IPS-15b (cell line): ENCODE measurements around the gene MAOB.
"Not testable (repeated sequence)": the region's sequence is repeated elsewhere in the genome, so short reads cannot be mapped to it uniquely, and the experiment has no call there.

ENCODE experiments used
- H3K27me3 ChIP-seq: one replicate; pipeline ENCODE4 v1.6.1; 2013; ENCODE audit warnings: low read length; ENCODE audit not compliant: control insufficient read depth, insufficient read depth
- H3K36me3 ChIP-seq: one replicate; pipeline ENCODE4 v1.6.1; 2013; ENCODE audit warnings: low read length; ENCODE audit not compliant: control insufficient read depth, insufficient read depth
- H3K4me1 ChIP-seq: one replicate; pipeline ENCODE4 v1.6.1; 2013; ENCODE audit warnings: mild to moderate bottlenecking, low read length; ENCODE audit not compliant: control insufficient read depth, insufficient read depth
- H3K4me3 ChIP-seq: one replicate; pipeline ENCODE4 v1.5.1; 2013; ENCODE audit warnings: low read depth, low read length
- H3K9ac ChIP-seq: one replicate; pipeline ENCODE4 v1.6.1; 2013; ENCODE audit warnings: low read depth, mild to moderate bottlenecking, low read length
- H3K9me3 ChIP-seq: one replicate; pipeline ENCODE4 v1.6.1; 2013; ENCODE audit warnings: mild to moderate bottlenecking, low read length; ENCODE audit not compliant: control insufficient read depth, insufficient read depth

MAOB gene

DNA sequence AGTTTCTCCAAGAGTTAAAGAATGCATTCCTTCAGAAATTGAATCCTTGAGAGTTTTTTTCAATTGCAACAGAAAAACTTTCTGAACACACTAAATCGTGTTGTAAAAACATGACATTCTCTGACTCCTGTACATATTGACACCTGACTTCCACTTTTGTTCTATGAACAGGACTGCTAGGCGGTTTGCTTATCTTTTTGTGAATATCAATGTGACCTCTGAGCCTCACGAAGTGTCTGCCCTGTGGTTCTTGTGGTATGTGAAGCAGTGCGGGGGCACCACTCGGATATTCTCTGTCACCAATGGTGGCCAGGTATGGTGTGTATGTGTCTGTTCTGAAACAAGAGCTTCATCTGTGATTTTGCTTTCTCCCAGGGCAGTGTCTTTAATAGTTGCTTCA lies 154.2 kb downstream of the MAOB start:
- no peaks in the 10 kb centered on the region for H3K36me3 ChIP-seq

GRCh38 chrX:43727254-43727653 lies 155.0 kb downstream of the MAOB start:
- not testable (repeated sequence) for H3K4me3 ChIP-seq, H3K36me3 ChIP-seq, H3K9ac ChIP-seq, H3K9me3 ChIP-seq, H3K27me3 ChIP-seq, H3K4me1 ChIP-seq

More for the DNA sequence above, 154.2 kb downstream of the MAOB start:
- Histone ChIP-seq H3K9ac (no peak overlapping the region), H3K4me1 (no peaks in the 10 kb centered on the region), H3K27me3 (no peaks in the 10 kb centered on the region), H3K9me3 (no peaks in the 10 kb centered on the region), H3K4me3 (no peak overlapping the region)

DNA sequence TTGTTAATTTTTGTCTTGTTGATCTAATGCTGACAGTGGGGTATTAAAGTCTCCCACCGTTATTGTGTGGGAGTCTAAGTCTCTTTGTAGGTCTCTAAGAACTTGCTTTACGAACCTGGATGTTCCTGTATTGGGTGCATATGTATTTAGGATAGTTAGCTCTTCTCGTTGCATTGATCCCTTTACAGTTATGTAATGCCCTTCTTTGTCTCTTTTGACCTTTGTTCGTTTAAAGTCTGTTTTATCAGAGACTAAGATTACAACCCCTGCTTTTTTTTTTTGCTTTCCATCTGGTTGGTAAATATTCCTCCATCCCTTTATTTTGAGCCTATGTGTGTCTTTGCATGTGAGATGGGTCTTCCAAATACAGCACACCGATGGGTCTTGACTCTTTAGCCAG lies 157.0 kb downstream of the MAOB start:
- H3K9ac ChIP-seq, H3K4me3 ChIP-seq, H3K36me3 ChIP-seq, H3K9me3 ChIP-seq, H3K4me1 ChIP-seq, H3K27me3 ChIP-seq: not testable (repeated sequence)

- no peak overlapping the region for H3K4me3 ChIP-seq
- H3K9me3 ChIP-seq = peaks cover 4% of the 10 kb centered on the region
- no peaks in the 10 kb centered on the region for H3K4me1 ChIP-seq
- H3K27me3 ChIP-seq = no peaks in the 10 kb centered on the region
- H3K9ac ChIP-seq = no peak overlapping the region
- H3K36me3 ChIP-seq = no peaks in the 10 kb centered on the region
These were observed 161.3 kb downstream of the MAOB start for GRCh38 chrX:43720961-43721360.

GRCh38 chrX:43720082-43720481 lies 162.2 kb downstream of the MAOB start:
- Histone ChIP-seq H3K9me3 (peaks cover 4% of the 10 kb centered on the region), H3K4me3 (no peak overlapping the region), H3K4me1 (no peaks in the 10 kb centered on the region), H3K36me3 (no peaks in the 10 kb centered on the region), H3K27me3 (no peaks in the 10 kb centered on the region), H3K9ac (no peak overlapping the region)

GRCh38 chrX:43718956-43719355 lies 163.3 kb downstream of the MAOB start:
- peaks cover 4% of the 10 kb centered on the region for H3K9me3 ChIP-seq
- H3K36me3 ChIP-seq = no peaks in the 10 kb centered on the region
- H3K9ac ChIP-seq = no peak overlapping the region
- no peaks in the 10 kb centered on the region for H3K27me3 ChIP-seq
- no peak overlapping the region for H3K4me3 ChIP-seq
- H3K4me1 ChIP-seq = no peaks in the 10 kb centered on the region

DNA sequence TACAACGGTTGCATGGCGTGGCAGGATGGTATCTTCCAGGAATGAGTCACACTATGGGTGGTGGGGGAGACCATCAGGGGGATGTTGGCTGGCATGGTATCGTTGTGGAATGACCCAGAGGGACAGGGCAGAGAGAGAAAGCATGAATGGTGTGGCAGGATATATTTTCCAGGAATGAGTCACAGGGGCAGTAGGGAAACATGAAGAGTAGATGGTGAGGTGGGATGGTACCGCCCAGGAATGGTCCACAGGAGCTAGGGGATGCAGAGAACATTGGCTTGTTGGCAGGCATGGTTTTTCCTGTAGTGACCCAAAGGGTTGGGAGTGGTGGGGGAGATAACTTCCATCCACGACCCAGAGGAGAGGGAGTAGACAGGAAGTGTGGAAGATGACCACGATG lies 163.7 kb downstream of the MAOB start:
- Histone ChIP-seq H3K4me1 (no peaks in the 10 kb centered on the region), H3K9me3 (peaks cover 4% of the 10 kb centered on the region), H3K27me3 (no peaks in the 10 kb centered on the region), H3K9ac (no peak overlapping the region), H3K36me3 (no peaks in the 10 kb centered on the region), H3K4me3 (no peak overlapping the region)

DNA sequence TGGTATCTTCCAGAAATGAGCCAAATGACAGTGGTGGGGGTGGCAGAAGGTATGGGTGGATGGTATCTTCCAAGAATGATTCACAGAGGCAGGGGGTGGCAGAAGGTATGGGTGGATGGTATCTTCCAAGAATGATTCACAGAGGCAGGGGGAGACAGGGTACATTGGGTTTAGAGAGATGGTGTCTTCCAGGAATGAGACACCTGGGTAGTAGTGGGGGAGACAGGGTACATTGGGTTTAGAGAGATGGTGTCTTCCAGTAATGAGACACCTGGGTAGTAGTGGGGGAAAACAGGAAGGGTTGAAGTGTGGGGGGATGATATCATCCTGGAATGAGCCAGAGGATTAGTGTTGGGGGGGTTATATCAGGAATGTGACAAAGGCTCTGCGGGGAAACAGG lies 164.2 kb downstream of the MAOB start:
- no peak overlapping the region for H3K9ac ChIP-seq
- peaks cover 4% of the 10 kb centered on the region for H3K9me3 ChIP-seq
- H3K27me3 ChIP-seq = no peaks in the 10 kb centered on the region
- no peak overlapping the region for H3K4me3 ChIP-seq
- no peaks in the 10 kb centered on the region for H3K36me3 ChIP-seq
- no peaks in the 10 kb centered on the region for H3K4me1 ChIP-seq

GRCh38 chrX:43717161-43717560 lies 165.1 kb downstream of the MAOB start:
- Histone ChIP-seq H3K4me3 (no peak overlapping the region), H3K9ac (no peak overlapping the region), H3K36me3 (no peaks in the 10 kb centered on the region), H3K27me3 (no peaks in the 10 kb centered on the region), H3K4me1 (no peaks in the 10 kb centered on the region), H3K9me3 (peaks cover 4% of the 10 kb centered on the region)

- Histone ChIP-seq H3K9me3 (peaks cover 4% of the 10 kb centered on the region), H3K4me1 (no peaks in the 10 kb centered on the region), H3K4me3 (no peak overlapping the region), H3K36me3 (no peaks in the 10 kb centered on the region), H3K27me3 (no peaks in the 10 kb centered on the region), H3K9ac (no peak overlapping the region)
These were observed 165.6 kb downstream of the MAOB start for GRCh38 chrX:43716696-43717095.
